PC-3 (cell line): ENCODE results near the gene C12orf75. TPM values are rescaled to one million over a fixed set of nuclear protein-coding genes. Genes with fewer than 3 reads are reported as not detected.

Experiments used
- ATAC-seq: fragments of 200-7000 bp; cut with Tn5 transposase; 2 replicates; pipeline ENCODE4 v1.9.1; 2020; ENCODE audit warnings: mild to moderate bottlenecking, moderate library complexity
- Bru-seq: library from RNA; stranded (reverse); fragments of 400-500 nt; gene quantifications from one replicate; lab custom pipeline; 2021; lab: Mats Ljungman, UMichigan
- BruChase-seq, 2 experiments: library from RNA; stranded (reverse); fragments of 400-500 nt; gene quantifications; one replicate each; lab custom pipeline; 2021; lab: Mats Ljungman, UMichigan
- BruUV-seq: library from RNA; stranded (reverse); fragments of 400-500 nt; replicated peaks from 2 replicates; lab custom pipeline; 2021; lab: Mats Ljungman, UMichigan
- CTCF ChIA-PET: fragments of 300-600 bp; sonication (Branson Sonifier 250); formaldehyde crosslinking; loops from one replicate; lab custom pipeline; 2022; ENCODE audit warnings: antibody characterized with exemption; lab: Charles Lee
- POLR2A ChIA-PET: fragments of 300-600 bp; sonication (Branson Sonifier 250); formaldehyde crosslinking; loops from one replicate; lab custom pipeline; 2022; ENCODE audit warnings: antibody characterized with exemption; ENCODE audit not compliant: unreplicated experiment; lab: Charles Lee
- DNase-seq: peaks from one replicate; pipeline ENCODE4 v3.0.0-alpha.2; 2015
- H2AFZ ChIP-seq: fragments of 300-600 bp; sonication (generic); 2 replicates; pipeline ENCODE4 v1.6.0; 2016; ENCODE audit warnings: antibody characterized with exemption, low read length
- H3F3A ChIP-seq: fragments of 300-600 bp; sonication (generic); one replicate; pipeline ENCODE4 v1.6.0; 2017; ENCODE audit warnings: antibody characterized with exemption, low read length, control low read depth, mild to moderate bottlenecking; ENCODE audit not compliant: unreplicated experiment
- H3K27ac ChIP-seq: fragments of 300-600 bp; sonication (generic); 2 replicates; pipeline ENCODE4 v1.5.1; 2016; ENCODE audit warnings: mild to moderate bottlenecking, low read length
- H3K27me3 ChIP-seq: fragments of 300-600 bp; sonication (generic); 2 replicates; pipeline ENCODE4 v1.6.1; 2016; ENCODE audit warnings: low read length, mixed read lengths
- H3K36me3 ChIP-seq: fragments of 300-600 bp; sonication (generic); 2 replicates; pipeline ENCODE4 v1.6.1; 2016; ENCODE audit warnings: low read depth, mixed run types, low read length, mixed read lengths
- H3K4me1 ChIP-seq: fragments of 300-600 bp; sonication (generic); 2 replicates; pipeline ENCODE4 v1.5.1; 2016; ENCODE audit warnings: low read length; ENCODE audit not compliant: insufficient read depth
- H3K4me2 ChIP-seq: fragments of 300-600 bp; sonication (generic); 2 replicates; pipeline ENCODE4 v1.6.0; 2016; ENCODE audit warnings: low read length
- H3K4me3 ChIP-seq: fragments of 300-600 bp; sonication (generic); 2 replicates; pipeline ENCODE4 v1.5.1; 2016; ENCODE audit warnings: mild to moderate bottlenecking, low read length, mixed read lengths
- H3K79me2 ChIP-seq: fragments of 300-600 bp; sonication (generic); 2 replicates; pipeline ENCODE4 v1.6.1; 2017; ENCODE audit warnings: low read length, mixed read lengths
- H3K9ac ChIP-seq: fragments of 300-600 bp; sonication (generic); 2 replicates; pipeline ENCODE4 v1.6.0; 2016; ENCODE audit warnings: mild to moderate bottlenecking, low read length
- H3K9me2 ChIP-seq: fragments of 300-600 bp; sonication (generic); replicated peaks from 2 replicates; pipeline ENCODE4 v1.6.1; 2016; ENCODE audit warnings: mixed run types, low read length, mixed read lengths
- H3K9me3 ChIP-seq: fragments of 300-600 bp; sonication (generic); 2 replicates; pipeline ENCODE4 v1.6.1; 2016; ENCODE audit warnings: low read length, mixed read lengths
- H4K20me1 ChIP-seq: fragments of 300-600 bp; sonication (generic); 2 replicates; pipeline ENCODE4 v1.6.1; 2016; ENCODE audit warnings: low read length, mixed read lengths
- EZH2 ChIP-seq: fragments of 300-600 bp; sonication (generic); IDR thresholded peaks from one replicate; pipeline ENCODE4 v1.6.1; 2017; ENCODE audit warnings: antibody characterized with exemption, mild to moderate bottlenecking, low read length; ENCODE audit not compliant: unreplicated experiment
- EZH2phosphoT487 ChIP-seq: fragments of 300-600 bp; sonication (generic); IDR thresholded peaks from 2 replicates; pipeline ENCODE4 v1.6.1; 2018; ENCODE audit warnings: mild to moderate bottlenecking, antibody characterized with exemption, low read length, borderline replicate concordance
- intact Hi-C: fragments of 100-400 bp; cut with micrococcal nuclease; formaldehyde crosslinking; loops from 2 replicates; pipeline ENCODE4 v1.9.0; 2023
- long read RNA-seq: library from polyadenylated mRNA; unstranded; transcript quantifications from one replicate; pipeline ENCODE4 v2.0.0, GENCODE V29; 2021; ENCODE audit not compliant: unreplicated experiment
- total RNA-seq: library from RNA; depleted of rRNA; stranded (reverse); fragments of >200 nt; gene quantifications from 2 replicates; pipeline ENCODE4 v1.2.3, GENCODE V29; 2014; rRNA removed
- TF ChIP-seq, protein P1 (sequence below): fragments of 300-600 bp; sonication (generic); conservative IDR thresholded peaks from 2 replicates; pipeline ENCODE4 v1.5.1; 2017; ENCODE audit warnings: antibody characterized with exemption, low read depth, mild to moderate bottlenecking, low read length

The C12orf75 gene
- total RNA-seq (144 and 160 TPM in 2 replicates), Bru-seq, nascent RNA (percentile 73 among the genes with signal in this experiment), BruChase-seq, experiment 1, labeled RNA remaining after a 6-hour chase (percentile 64 among the genes with signal in this experiment), BruChase-seq, experiment 2, labeled RNA remaining after a 2-hour chase (percentile 68 among the genes with signal in this experiment)
- long read RNA-seq, transcript C12orf75-201 (6 exons, 1,366 nt) = major isoform, 203 of 233 reads
- long read RNA-seq, transcript C12orf75-208 (5 exons, 1,329 nt) = minor isoform, 13 of 233 reads
- long read RNA-seq, partial matches to known transcripts = 2 of 233 reads
- long read RNA-seq, other reads (novel, unspliced or antisense) = 11 of 233 reads

- H3K27me3 ChIP-seq = no peaks in the 10 kb centered on the region
- H2AFZ ChIP-seq = peak within 1 kb of the TSS; percentile 88
- no peaks in the 10 kb centered on the region for H3F3A ChIP-seq
- CTCF ChIA-PET = interaction anchor here (0.7 kb wide), 1 partner anchor 27 kb away, joined by 6 read pairs; no protein-coding TSS in a partner anchor
- H3K4me3 ChIP-seq = peak within 1 kb of the TSS; percentile 86
- no peaks in the 10 kb centered on the region for H3K36me3 ChIP-seq
- ATAC-seq (peak; percentile 84), DNase-seq (peak; percentile 91)
- POLR2A ChIA-PET = interaction anchor here (0.6 kb wide), 1 partner anchor 27 kb away, joined by 3 read pairs; no protein-coding TSS in a partner anchor
- no TSS peak for BruUV-seq
- TF ChIP-seq, protein P1, sequence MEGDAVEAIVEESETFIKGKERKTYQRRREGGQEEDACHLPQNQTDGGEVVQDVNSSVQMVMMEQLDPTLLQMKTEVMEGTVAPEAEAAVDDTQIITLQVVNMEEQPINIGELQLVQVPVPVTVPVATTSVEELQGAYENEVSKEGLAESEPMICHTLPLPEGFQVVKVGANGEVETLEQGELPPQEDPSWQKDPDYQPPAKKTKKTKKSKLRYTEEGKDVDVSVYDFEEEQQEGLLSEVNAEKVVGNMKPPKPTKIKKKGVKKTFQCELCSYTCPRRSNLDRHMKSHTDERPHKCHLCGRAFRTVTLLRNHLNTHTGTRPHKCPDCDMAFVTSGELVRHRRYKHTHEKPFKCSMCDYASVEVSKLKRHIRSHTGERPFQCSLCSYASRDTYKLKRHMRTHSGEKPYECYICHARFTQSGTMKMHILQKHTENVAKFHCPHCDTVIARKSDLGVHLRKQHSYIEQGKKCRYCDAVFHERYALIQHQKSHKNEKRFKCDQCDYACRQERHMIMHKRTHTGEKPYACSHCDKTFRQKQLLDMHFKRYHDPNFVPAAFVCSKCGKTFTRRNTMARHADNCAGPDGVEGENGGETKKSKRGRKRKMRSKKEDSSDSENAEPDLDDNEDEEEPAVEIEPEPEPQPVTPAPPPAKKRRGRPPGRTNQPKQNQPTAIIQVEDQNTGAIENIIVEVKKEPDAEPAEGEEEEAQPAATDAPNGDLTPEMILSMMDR = no peak
- no peak for TF ChIP-seq EZH2phosphoT487
- no peak for TF ChIP-seq EZH2
- H3K9me2 ChIP-seq = no peaks in the 10 kb centered on the region
- H3K4me2 ChIP-seq = peak within 1 kb of the TSS; percentile 85
- no peaks in the 10 kb centered on the region for H3K9me3 ChIP-seq
- H3K27ac ChIP-seq = peak within 1 kb of the TSS; percentile 35; the same call in 1 of the 2 replicates
- peak within 1 kb of the TSS; percentile 64 for H3K9ac ChIP-seq
- peaks cover 42% of the 10 kb centered on the region for H3K4me1 ChIP-seq
- no peaks in the 10 kb centered on the region for H4K20me1 ChIP-seq
- intact Hi-C loops = loop anchor here (2.0 to 5.0 kb wide), 2 partner anchors 37 to 96 kb away; no protein-coding TSS in a partner anchor
- peaks cover 45% of the 10 kb centered on the region for H3K79me2 ChIP-seq
Observed at GRCh38 chr12:105330283-105330930, at the start of gene C12orf75. Gene C12orf75 (plus strand): TSS chr12:105330691. CDS start chr12:105330892, 201 bp downstream.

GRCh38 chr12:105280966-105281693 lies 49.4 kb upstream of the C12orf75 start:
- H3F3A ChIP-seq = no peaks in the 10 kb centered on the region
- peak overlapping the region; percentile 2; the same call in 1 of the 2 replicates for H3K27ac ChIP-seq
- no peak overlapping the region for H3K9ac ChIP-seq
- BruUV-seq = no TSS peak
- peaks cover 14% of the 10 kb centered on the region for H3K4me1 ChIP-seq
- POLR2A ChIA-PET = no interaction called here
- H2AFZ ChIP-seq = peak overlapping the region; percentile 6; the same call in 1 of the 2 replicates
- H3K27me3 ChIP-seq = no peaks in the 10 kb centered on the region
- TF ChIP-seq EZH2 (no peak), EZH2phosphoT487 (no peak)
- TF ChIP-seq, protein P1 = no peak
- intact Hi-C loops = loop anchor here (2.0 to 5.0 kb wide), 2 partner anchors 66 to 86 kb away; no protein-coding TSS in a partner anchor
- H3K79me2 ChIP-seq = no peaks in the 10 kb centered on the region
- CTCF ChIA-PET = no interaction called here
- no peaks in the 10 kb centered on the region for H3K9me2 ChIP-seq
- DNase-seq = peak; percentile 41
- no peaks in the 10 kb centered on the region for H4K20me1 ChIP-seq
- ATAC-seq = peak; percentile 33
- H3K4me2 ChIP-seq = peak overlapping the region; percentile 1; the same call in 1 of the 2 replicates
- no peak overlapping the region for H3K4me3 ChIP-seq
- H3K9me3 ChIP-seq = no peaks in the 10 kb centered on the region
- H3K36me3 ChIP-seq = no peaks in the 10 kb centered on the region
